Upper lobe of left lung (tissue), 6 donors: ENCODE results near the gene CARF. TPM values are rescaled to one million over a fixed set of nuclear protein-coding genes. Genes with fewer than 3 reads are reported as not detected.
A peak's percentile ranks its signal among the peaks of the same experiment; 100 is the strongest.
"Not testable (repeated sequence)": the region's sequence is repeated elsewhere in the genome, so short reads cannot be mapped to it uniquely, and the experiment has no call there.

ENCODE experiments used
- ATAC-seq, 2 donors: fragments of 200-7000 bp; cut with Tn5 transposase; one replicate each; pipeline ENCODE4 v1.9.1; 2022; ENCODE audit warnings: mild to moderate bottlenecking in 2 of 2, moderate library complexity in 2 of 2; ENCODE audit not compliant: low FRiP score in 2 of 2
- DNase-seq, 2 donors: peaks; one replicate each; pipeline ENCODE4 v3.0.0-alpha.2; 2019 to 2020
- H3K27ac ChIP-seq, 4 donors: fragments of 200-600 bp; sonication (generic); one replicate each; pipeline ENCODE4 v1.5.1; 2016 to 2019
- H3K27me3 ChIP-seq, 4 donors: fragments of 200-600 bp; sonication (generic); one replicate each; pipeline ENCODE4 v1.5.1; 2017 to 2019
- H3K36me3 ChIP-seq, 4 donors: fragments of 200-600 bp; sonication (generic); one replicate each; pipeline ENCODE4 v1.5.1; 2016 to 2019
- H3K4me1 ChIP-seq, 4 donors: fragments of 200-600 bp; sonication (generic); one replicate each; pipeline ENCODE4 v1.5.1; 2018 to 2019
- H3K4me3 ChIP-seq, 4 donors: fragments of 200-600 bp; sonication (generic); one replicate each; pipeline ENCODE4 v1.5.1; 2017 to 2019; ENCODE audit warnings: mild to moderate bottlenecking in 2 of 4, moderate library complexity in 1 of 4
- H3K9me3 ChIP-seq, 4 donors: fragments of 200-600 bp; sonication (generic); one replicate each; pipeline ENCODE4 v1.5.1; 2018 to 2019
- CTCF ChIP-seq, 6 experiments: fragments of 450-650 bp in 4 of 6; fragments of 200-600 bp in 2 of 6; sonication (generic) in 2 of 6; IDR thresholded peaks; one replicate each; pipeline ENCODE4 v1.5.1; 2016 to 2019; ENCODE audit warnings: antibody characterized with exemption in 6 of 6
- EP300 ChIP-seq, 4 donors: sonication (generic); formaldehyde crosslinking; IDR thresholded peaks; one replicate each; pipeline ENCODE4 v1.5.1; 2017; ENCODE audit warnings: antibody characterized with exemption in 4 of 4, control low read depth in 2 of 4
- POLR2A ChIP-seq, 4 donors: fragments of 450-650 bp; IDR thresholded peaks; one replicate each; pipeline ENCODE4 v1.5.1; 2016 to 2017; ENCODE audit warnings: antibody characterized with exemption in 4 of 4, mild to moderate bottlenecking in 2 of 4
- POLR2AphosphoS5 ChIP-seq, 2 donors: sonication (generic); formaldehyde crosslinking; IDR thresholded peaks; one replicate each; pipeline ENCODE4 v1.5.1; 2017; ENCODE audit warnings: antibody characterized with exemption in 2 of 2
- WGBS, 2 donors: methylation state at CpG; one replicate each; pipeline ENCODE4 v1.1.5; 2017 to 2018; 5-methylcytosine and 5-hydroxymethylcytosine counted together
- total RNA-seq, 6 donors: library from RNA; depleted of rRNA in 4 of 6; stranded (reverse); fragments of >200 nt in 4 of 6; gene quantifications; one replicate each; pipeline versions ENCODE4 v1.1.0 to v1.2.1, GENCODE V29; 2016 to 2021
- donor health status: DM: no; HTN: no; CAD: no; lungs with moderate emphysema.
- donor health status: DM: no; HTN: yes; CAD: no; lungs with severe emphysema.

CARF gene
- total RNA-seq, 6 donors from 2014 or later = 6.4 to 24.1 (median 8.7) TPM

- Histone ChIP-seq H3K36me3 (peaks cover 2 to 40% (median 13%) of the 10 kb centered on the region in 4 donors), H3K27ac (no peak overlapping the region), H3K9me3 (no peaks in the 10 kb centered on the region), H3K4me1 (no peaks in the 10 kb centered on the region), H3K4me3 (no peak overlapping the region), H3K27me3 (no peaks in the 10 kb centered on the region)
- no peak for ATAC-seq
- no peak for TF ChIP-seq CTCF (IDR thresholded peaks at IDR 0.05)
- no peak for TF ChIP-seq EP300 (IDR thresholded peaks at IDR 0.05)
- TF ChIP-seq POLR2A (IDR thresholded peaks at IDR 0.05) = no peak
- no peak for TF ChIP-seq POLR2AphosphoS5 (IDR thresholded peaks at IDR 0.05)
- 96 to 98% methylated on average over 4 of the region's 4 CpGs for WGBS, 2 donors
- no peak for DNase-seq
These were observed 30.5 kb upstream of the CARF start for GRCh38 chr2:202881570-202881969.

DNA sequence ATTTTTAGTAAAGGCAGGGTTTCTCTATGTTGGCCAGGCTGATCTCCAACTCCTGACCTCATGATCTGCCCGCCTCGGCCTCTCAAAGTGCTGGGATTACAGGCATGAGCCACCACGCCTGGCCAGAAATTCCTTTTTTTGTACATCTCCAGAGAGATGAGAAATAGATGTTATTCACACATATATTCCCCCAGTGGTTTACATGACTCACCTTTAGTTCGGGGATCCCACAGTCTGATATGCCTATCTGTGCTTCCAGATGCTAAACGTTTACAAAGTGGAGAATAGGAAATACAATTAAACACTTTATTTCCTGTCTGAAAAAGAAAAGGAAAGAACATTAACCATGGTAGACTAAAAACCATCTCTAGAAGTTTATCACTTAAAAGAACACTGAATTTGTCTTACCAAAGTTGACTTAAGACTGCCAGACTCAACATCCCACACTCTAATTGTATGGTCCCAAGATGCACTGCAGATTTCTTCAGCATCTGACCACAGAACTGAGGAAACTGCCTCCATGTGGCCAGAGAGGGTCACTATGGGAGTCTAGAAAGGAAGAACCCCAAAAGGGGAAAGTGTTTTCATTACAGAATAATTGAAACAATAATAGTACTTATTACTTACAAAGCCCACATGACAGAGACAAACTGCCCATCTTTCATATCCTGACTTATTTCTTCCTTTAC is 27.9 kb upstream of the CARF start:
- H3K4me3 ChIP-seq = no peak overlapping the region
- no peaks in the 10 kb centered on the region for H3K9me3 ChIP-seq
- no peaks in the 10 kb centered on the region for H3K27me3 ChIP-seq
- no peaks in the 10 kb centered on the region for H3K4me1 ChIP-seq
- 72 to 76% methylated on average over 5 of the region's 5 CpGs for WGBS, 2 donors
- DNase-seq (no peak), ATAC-seq (no peak)
- no peak overlapping the region for H3K27ac ChIP-seq
- TF ChIP-seq POLR2AphosphoS5 (IDR thresholded peaks at IDR 0.05) (no peak), CTCF (IDR thresholded peaks at IDR 0.05) (peak in 1 of 6 experiments; percentile 7)
- peaks cover 2 to 44% (median 13%) of the 10 kb centered on the region in 4 donors for H3K36me3 ChIP-seq

GRCh38 chr2:202885190-202885589 is 26.9 kb upstream of the CARF start:
- no peak overlapping the region for H3K4me3 ChIP-seq
- TF ChIP-seq POLR2AphosphoS5 (IDR thresholded peaks at IDR 0.05) (no peak), POLR2A (IDR thresholded peaks at IDR 0.05) (no peak), EP300 (IDR thresholded peaks at IDR 0.05) (no peak), CTCF (IDR thresholded peaks at IDR 0.05) (no peak)
- H3K4me1 ChIP-seq = no peaks in the 10 kb centered on the region
- no peak overlapping the region for H3K27ac ChIP-seq
- no peaks in the 10 kb centered on the region for H3K27me3 ChIP-seq
- H3K9me3 ChIP-seq = no peaks in the 10 kb centered on the region
- ATAC-seq (no peak), DNase-seq (no peak)
- 96 to 98% methylated on average over 7 of the region's 7 CpGs for WGBS, 2 donors
- H3K36me3 ChIP-seq = peaks cover 2 to 53% (median 19%) of the 10 kb centered on the region in 4 donors

DNA sequence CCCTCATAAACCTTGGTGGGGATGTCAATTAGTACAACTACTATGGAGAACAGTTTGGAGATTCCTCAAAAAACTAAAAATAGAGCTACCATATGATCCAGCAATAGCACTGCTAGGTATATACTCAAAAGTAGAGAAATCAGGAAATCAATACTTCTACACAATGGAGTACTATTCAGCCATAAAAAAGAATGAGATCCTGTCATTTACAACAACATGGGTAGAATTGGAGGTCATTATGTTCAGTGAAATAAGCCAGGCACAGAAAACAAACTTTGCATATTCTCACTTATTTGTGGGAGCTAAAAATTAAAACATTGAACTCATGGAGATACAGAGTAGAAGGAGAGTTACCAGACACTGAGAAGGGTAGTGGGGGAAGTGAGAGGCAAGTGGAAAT is 6.6 kb upstream of the CARF start:
- DNase-seq, H3K9me3 ChIP-seq, ATAC-seq, H3K4me3 ChIP-seq, H3K27ac ChIP-seq, H3K36me3 ChIP-seq, H3K27me3 ChIP-seq: not testable (repeated sequence)
- H3K4me1 ChIP-seq = peaks cover 2 to 15% (median 6%) of the 10 kb centered on the region in 4 donors

- Histone ChIP-seq H3K9me3 (no peaks in the 10 kb centered on the region), H3K27ac (no peak overlapping the region), H3K27me3 (no peaks in the 10 kb centered on the region), H3K4me3 (no peak overlapping the region), H3K36me3 (peaks cover 0 to 4% (median 0%) of the 10 kb centered on the region in 4 donors), H3K4me1 (peaks cover 11 to 27% (median 12%) of the 10 kb centered on the region in 4 donors)
- TF ChIP-seq POLR2AphosphoS5 (IDR thresholded peaks at IDR 0.05) (no peak), EP300 (IDR thresholded peaks at IDR 0.05) (no peak), POLR2A (IDR thresholded peaks at IDR 0.05) (no peak), CTCF (IDR thresholded peaks at IDR 0.05) (no peak)
- ATAC-seq = no peak
- DNase-seq = no peak
- 80 to 84% methylated on average over 5 of the region's 5 CpGs for WGBS, 2 donors
These were observed 3.9 kb upstream of the CARF start for GRCh38 chr2:202908186-202908585.
